Midbrain (tissue), 1 donor: ENCODE data around the gene GNG13.
"Not testable (repeated sequence)": the region's sequence is repeated elsewhere in the genome, so short reads cannot be mapped to it uniquely, and the experiment has no call there.

Experiments used
- DNase-seq: peaks from one replicate; lab custom pipeline; 2025; lab: John Stamatoyannopoulos, UW

Gene GNG13

DNA sequence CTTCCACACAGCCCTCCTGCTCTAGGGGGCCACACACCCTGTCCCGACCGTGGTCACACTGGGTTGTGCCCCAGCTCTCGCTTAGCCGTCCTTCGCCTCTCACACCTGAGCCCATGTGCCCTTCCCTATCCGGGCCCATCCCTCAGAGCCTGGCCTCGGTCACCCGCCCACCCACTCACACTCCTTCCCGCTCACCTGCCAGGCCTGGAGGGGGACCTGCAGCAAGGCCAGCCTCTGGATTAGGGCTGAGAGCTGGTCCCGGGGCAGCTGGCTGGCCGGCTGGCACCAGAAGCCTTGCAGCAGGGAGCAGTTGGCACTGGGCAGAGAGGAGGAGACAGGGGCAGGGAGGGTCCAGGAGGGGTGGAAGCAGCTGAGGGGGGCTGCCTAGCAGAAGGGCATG, 22.1 kb downstream of the GNG13 start:
- DNase-seq = no peak

- DNase-seq = no peak
Measured at GRCh38 chr16:777826-778225, 22.7 kb downstream of the GNG13 start.

- no peak for DNase-seq
Measured at GRCh38 chr16:776824-777223, 23.7 kb downstream of the GNG13 start.

DNA sequence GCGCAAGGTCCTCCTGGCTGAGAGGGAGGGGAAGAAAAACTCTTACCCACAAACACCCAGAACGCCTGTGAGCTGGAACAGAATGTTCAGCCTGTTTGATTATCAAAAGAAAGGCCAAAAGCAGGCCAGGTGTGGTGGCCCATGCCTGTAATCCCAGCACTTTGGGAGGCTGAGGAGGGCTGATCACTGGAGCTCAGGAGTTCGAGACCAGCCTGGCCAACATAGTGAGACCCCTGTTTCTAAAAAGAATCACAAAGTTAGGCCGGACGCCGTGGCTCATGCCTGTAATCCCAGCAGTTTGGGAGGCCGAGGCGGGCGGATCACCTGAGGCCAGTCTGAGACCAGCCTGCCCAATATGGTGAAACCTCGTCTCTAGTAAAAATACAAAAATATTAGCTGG, 24.2 kb downstream of the GNG13 start:
- DNase-seq = not testable (repeated sequence)

- no peak for DNase-seq
Measured at GRCh38 chr16:775236-775796, 25.2 kb downstream of the GNG13 start.

DNA sequence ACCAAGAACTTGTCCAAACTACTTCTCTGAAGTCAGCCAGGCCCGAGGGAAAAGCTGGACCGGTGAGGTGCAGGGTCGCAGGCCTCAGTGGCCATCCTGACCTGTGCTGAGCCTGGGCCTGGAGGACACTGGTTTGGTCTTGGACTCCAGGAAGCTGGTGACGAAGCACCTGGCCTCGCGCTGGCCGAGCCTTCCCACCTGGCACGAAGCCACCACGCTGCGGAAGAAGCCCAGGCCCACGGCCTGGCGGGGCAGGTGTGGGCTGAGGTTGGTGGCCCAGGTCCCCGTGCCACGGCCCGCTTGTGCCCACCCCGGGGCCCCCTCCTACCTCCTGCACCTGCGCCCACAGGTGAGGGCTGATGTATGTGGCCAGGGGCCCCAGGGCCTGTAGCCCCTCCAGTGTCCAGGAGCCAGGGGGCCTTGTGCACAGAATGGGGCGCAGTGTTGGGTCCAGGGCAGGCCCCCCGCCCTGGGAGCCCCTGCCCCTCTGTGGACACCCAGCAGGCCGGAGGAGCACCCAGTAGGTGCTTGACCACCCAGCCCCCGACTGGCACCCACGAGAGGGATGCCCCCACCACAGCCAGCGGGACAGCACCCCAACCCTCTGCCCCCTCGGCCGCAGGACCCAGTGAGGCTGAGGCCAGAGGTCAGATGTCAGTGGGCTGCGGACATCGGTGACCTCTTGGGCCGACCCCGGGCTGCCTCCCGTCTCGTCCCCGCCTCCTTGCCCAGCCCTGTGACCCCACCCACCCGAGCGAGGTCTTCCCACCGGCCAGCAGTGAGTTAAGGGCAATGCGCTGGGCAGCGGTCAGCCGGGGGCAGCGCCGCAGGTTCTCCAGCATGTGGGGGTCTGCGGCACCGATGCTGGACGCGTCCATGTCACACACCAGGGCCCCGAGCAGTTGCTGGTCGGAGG, 26.2 kb downstream of the GNG13 start:
- DNase-seq = no peak

- DNase-seq = no peak
Measured at GRCh38 chr16:772959-773358, 27.6 kb downstream of the GNG13 start.

DNA sequence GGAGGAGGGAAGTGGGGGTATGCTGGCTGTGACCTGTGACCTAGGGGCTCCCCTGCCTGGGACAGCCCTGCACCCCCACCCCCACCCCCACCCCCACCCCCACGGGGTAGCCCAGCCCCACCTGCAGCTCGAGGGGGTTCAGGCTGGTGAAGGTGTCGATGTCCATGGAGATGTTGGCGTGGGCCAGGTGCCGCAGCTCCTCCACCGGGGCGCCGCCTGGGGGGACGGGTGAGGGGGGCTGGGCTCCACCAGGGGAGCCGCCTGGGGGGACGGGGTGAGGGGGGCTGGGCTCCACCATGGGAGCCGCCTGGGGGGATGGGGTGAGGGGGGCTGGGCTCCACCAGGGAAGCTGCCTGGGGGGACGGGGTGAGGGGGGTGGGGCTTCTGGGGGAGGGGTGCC, 30.1 kb downstream of the GNG13 start:
- DNase-seq = no peak

- DNase-seq = no peak
Measured at GRCh38 chr16:769934-770333, 30.6 kb downstream of the GNG13 start.

DNA sequence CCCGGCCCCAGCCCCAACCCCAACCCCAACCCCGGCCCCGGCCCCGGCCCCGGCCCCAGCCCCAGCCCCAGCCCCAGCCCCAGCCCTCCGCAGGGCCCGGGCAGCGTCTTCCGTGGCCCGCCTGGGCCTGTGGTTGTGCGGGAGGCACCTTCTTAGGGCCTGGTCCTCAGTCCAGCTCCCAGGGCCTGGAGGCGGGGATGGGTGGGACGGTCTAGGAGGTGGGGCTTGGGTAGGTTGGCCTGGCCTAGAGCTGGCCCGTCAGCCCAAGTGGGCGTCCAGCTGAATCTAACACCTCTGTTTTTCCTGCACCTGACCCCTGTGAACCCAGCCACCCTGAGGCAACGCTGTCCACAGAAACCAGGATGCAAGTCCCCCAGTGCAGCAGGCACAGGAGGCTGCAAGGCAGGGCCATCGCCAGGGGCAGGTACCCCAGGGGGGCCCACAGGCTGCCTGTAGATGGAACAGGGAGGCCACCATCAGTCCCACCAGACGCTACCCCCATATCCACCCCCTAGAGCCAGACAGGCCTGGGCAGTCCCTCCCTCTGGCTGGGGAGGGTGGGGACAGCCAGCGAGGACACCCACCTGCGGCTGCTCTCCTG, 31.2 kb downstream of the GNG13 start:
- DNase-seq = no peak

DNA sequence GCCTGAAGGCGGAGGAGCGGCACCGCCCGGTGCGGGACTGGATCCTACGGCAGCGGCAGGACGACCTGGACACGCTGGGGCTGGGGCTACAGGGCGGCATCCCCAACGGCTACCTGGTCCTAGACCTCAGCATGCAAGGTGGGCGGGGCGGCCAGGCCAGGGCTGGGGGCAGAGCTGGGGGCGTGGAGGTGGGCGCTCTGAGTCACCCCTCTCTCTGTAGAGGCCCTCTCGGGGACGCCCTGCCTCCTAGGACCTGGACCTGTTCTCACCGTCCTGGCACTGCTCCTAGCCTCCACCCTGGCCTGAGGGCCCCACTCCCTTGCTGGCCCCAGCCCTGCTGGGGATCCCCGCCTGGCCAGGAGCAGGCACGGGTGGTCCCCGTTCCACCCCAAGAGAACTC, 32.1 kb downstream of the GNG13 start:
- no peak for DNase-seq

DNA sequence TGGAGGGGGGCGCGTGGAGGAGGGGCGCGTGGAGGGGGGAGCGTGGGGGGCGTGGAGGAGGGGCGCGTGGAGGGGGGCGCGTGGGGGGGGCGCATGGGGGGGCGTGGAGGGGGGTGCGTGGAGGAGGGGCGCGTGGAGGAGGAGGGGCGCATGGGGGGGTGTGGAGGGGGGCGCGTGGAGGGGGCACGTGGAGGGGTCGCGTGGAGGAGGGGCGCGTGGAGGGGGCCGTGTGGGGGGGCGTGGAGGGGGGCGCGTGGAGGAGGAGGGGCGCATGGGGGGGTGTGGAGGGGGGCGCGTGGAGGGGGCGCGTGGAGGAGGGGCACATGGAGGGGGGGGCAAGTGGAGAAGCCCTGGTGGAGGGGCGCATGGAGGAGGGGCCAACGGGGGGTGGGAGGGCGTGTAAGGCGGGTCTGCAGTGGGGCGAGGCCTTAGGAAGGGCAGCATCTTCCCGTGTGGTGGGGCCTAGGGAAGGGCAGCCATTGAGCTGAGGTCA, 32.7 kb downstream of the GNG13 start:
- DNase-seq = no peak

GRCh38 chr16:766820-767640, 33.5 kb downstream of the GNG13 start:
- DNase-seq = no peak

- no peak for DNase-seq
Measured at GRCh38 chr16:766008-766819, 34.3 kb downstream of the GNG13 start.

- DNase-seq = no peak
Measured at GRCh38 chr16:765488-765865, 35.1 kb downstream of the GNG13 start.

GRCh38 chr16:764848-765487, 35.6 kb downstream of the GNG13 start:
- DNase-seq = no peak

DNA sequence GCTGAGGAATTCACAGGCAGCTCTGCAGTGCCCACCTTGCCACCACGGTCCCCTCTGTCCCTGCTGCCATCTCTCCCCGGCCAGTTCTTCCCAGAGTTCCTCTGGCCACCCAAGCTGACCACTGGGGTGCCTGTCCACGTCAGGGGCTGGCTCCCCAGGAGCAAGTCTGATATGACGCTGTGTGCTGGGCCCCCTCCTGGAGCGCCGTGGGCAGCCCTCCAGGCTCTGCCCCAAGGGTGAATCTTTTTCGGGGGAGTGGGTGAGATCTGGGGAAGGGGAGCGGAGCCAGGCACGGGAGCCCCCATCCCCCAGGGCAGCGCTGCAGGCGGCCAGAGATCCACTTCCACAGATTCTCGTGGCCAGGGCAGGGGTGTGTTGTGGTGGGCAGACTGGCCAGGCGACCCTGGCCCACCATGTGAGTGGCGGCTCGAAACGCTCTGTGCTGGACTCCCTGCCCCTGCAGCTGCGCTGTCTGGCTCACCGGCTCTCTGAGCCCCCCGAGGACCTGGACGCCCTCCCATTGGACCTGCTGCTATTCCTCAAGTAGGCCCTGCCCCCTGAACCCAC, 36.3 kb downstream of the GNG13 start:
- no peak for DNase-seq

- DNase-seq = no peak
Measured at GRCh38 chr16:763369-764183, 37.0 kb downstream of the GNG13 start.

DNA sequence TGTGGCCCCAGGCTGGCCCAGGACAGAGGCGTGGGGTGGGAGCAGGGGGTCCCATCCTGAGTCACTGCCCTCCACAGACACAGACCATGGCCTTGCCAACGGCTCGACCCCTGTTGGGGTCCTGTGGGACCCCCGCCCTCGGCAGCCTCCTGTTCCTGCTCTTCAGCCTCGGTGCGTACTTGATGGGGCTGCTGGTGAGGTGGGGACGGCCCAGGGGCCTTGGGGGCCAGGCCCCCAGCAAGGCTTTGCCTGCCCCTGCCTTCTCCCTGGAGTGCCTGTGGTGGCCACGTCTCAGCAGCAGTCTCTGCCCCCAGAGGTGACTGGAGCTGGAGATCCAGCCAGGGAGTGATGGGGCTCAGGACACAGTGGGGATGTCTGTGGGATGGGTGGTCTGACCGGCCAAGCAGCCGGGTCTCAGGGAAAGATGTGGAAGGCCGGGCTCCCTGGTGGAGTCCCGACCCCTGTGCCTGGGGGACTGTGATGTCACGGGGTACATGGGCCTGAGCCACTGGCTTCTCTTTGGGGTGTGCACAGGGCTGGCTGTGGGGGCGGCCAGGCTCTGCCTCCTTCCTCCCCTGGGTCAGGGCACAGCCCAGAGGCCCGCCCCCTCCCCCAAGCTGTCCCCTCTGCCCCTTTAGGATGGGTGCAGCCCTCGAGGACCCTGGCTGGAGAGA, 37.8 kb downstream of the GNG13 start:
- DNase-seq = no peak
